HepG2 (cell line): ENCODE measurements around the gene CKAP2L. TPM values are rescaled to one million over a fixed set of nuclear protein-coding genes. Genes with fewer than 3 reads are reported as not detected.
A peak's percentile ranks its signal among the peaks of the same experiment; 100 is the strongest.

Experiments
- BRCA1 ChIP-seq: sonication (generic); formaldehyde crosslinking; IDR thresholded peaks from 2 replicates; pipeline ENCODE4 v1.4.0; 2020; ENCODE audit warnings: missing genetic modification reagents
- CBX1 ChIP-seq: IDR thresholded peaks from one replicate; pipeline ENCODE4 v1.6.1; 2016; ENCODE audit warnings: antibody characterized with exemption, low read depth
- PTBP1 ChIP-seq: fragments of 200-400 bp; formaldehyde crosslinking; IDR thresholded peaks from 2 replicates; pipeline ENCODE4 v1.6.1; 2018; ENCODE audit warnings: low read length, low read depth; ENCODE audit not compliant: poor library complexity, severe bottlenecking
- RBM22 ChIP-seq: fragments of 200-400 bp; formaldehyde crosslinking; optimal IDR thresholded peaks from 2 replicates; pipeline ENCODE3; 2017; ENCODE audit warnings: mild to moderate bottlenecking, low read length, moderate library complexity
- RCOR2 ChIP-seq: IDR thresholded peaks from 2 replicates; pipeline ENCODE4 v1.6.1; 2016; ENCODE audit warnings: missing biosample characterization, missing genetic modification reagents
- SALL2 ChIP-seq: sonication (generic); formaldehyde crosslinking; IDR thresholded peaks from 2 replicates; pipeline ENCODE4 v1.8.1; 2023; ENCODE audit warnings: mild to moderate bottlenecking, missing genetic modification reagents, inconsistent platforms
- SIN3B ChIP-seq: fragments of 150-350 bp; IDR thresholded peaks from 2 replicates; pipeline ENCODE4 v1.6.1; 2014; ENCODE audit warnings: low read length
- SIX1 ChIP-seq: sonication (generic); formaldehyde crosslinking; IDR thresholded peaks from 2 replicates; pipeline ENCODE4 v1.4.0; 2020; ENCODE audit warnings: missing genetic modification reagents, borderline replicate concordance
- SKI ChIP-seq: fragments of 450-650 bp; IDR thresholded peaks from one replicate; pipeline ENCODE4 v1.6.1; 2018; ENCODE audit warnings: mild to moderate bottlenecking; ENCODE audit not compliant: partially characterized antibody
- SMARCC2 ChIP-seq: fragments of 450-650 bp; IDR thresholded peaks from 2 replicates; pipeline ENCODE4 v1.6.1; 2017; ENCODE audit warnings: antibody characterized with exemption, mild to moderate bottlenecking
- SRF ChIP-seq: IDR thresholded peaks from 2 replicates; pipeline ENCODE4 v1.6.1; 2011; ENCODE audit warnings: mild to moderate bottlenecking, low read depth, low read length, moderate library complexity
- TBP ChIP-seq: sonication (generic); formaldehyde crosslinking; IDR thresholded peaks from 2 replicates; pipeline ENCODE4 v1.5.0; 2020; ENCODE audit warnings: missing genetic modification reagents
- TBX2 ChIP-seq: sonication (generic); formaldehyde crosslinking; IDR thresholded peaks from 2 replicates; pipeline ENCODE4 v1.5.0; 2020; ENCODE audit warnings: missing genetic modification reagents, mild to moderate bottlenecking, borderline replicate concordance
- ZKSCAN1 ChIP-seq: fragments of 150-350 bp; IDR thresholded peaks from 2 replicates; pipeline ENCODE4 v1.6.1; 2014; ENCODE audit warnings: low read length
- ZSCAN21 ChIP-seq: sonication (generic); formaldehyde crosslinking; IDR thresholded peaks from 2 replicates; pipeline ENCODE4 v1.8.0; 2022; ENCODE audit warnings: mild to moderate bottlenecking, missing genetic modification reagents, moderate library complexity, borderline replicate concordance
- polyA plus RNA-seq, 8 experiments: library from polyadenylated mRNA; depleted of rRNA in 3 of 8; stranded (reverse) in 7 of 8; unstranded in 1 of 8; fragments of >200 nt; fragmentation: Illumina TruSeq in 4 of 8; extraction: Trizol in 4 of 8; gene quantifications; 2 replicates each; pipeline versions ENCODE4 v1.2.1 to v1.2.3, GENCODE V29; 2011 to 2016; ENCODE audit warnings: low read depth in 4 of 8, missing spikeins in 1 of 8, mixed read lengths in 1 of 8; ENCODE audit not compliant: insufficient read depth in 1 of 8
- total RNA-seq, 5 experiments: library from RNA; depleted of rRNA; stranded (reverse); fragments of >200 nt; fragmentation: Illumina TruSeq; extraction: Trizol; gene quantifications; 2 replicates each; pipeline ENCODE4 v1.2.3, GENCODE V29; 2016; ENCODE audit warnings: low read depth in 1 of 5
- TF ChIP-seq, protein P1 (sequence below): sonication (generic); formaldehyde crosslinking; IDR thresholded peaks from 2 replicates; pipeline ENCODE4 v1.5.0; 2020; ENCODE audit warnings: mild to moderate bottlenecking, missing genetic modification reagents
- TF ChIP-seq, protein P2 (sequence below): sonication (generic); formaldehyde crosslinking; IDR thresholded peaks from 2 replicates; pipeline ENCODE4 v1.9.0; 2021; ENCODE audit warnings: missing genetic modification reagents, borderline replicate concordance
- TF ChIP-seq, protein P3 (sequence below): sonication (generic); formaldehyde crosslinking; IDR thresholded peaks from 2 replicates; pipeline ENCODE4 v1.5.0; 2020; ENCODE audit warnings: missing genetic modification reagents
- TF ChIP-seq, protein P4 (sequence below): sonication (generic); formaldehyde crosslinking; IDR thresholded peaks from 2 replicates; pipeline ENCODE4 v1.5.0; 2020; ENCODE audit warnings: missing genetic modification reagents
- TF ChIP-seq, protein P5 (sequence below): IDR thresholded peaks from 2 replicates; pipeline ENCODE4 v1.6.1; 2016; ENCODE audit warnings: control low read depth
- TF ChIP-seq, protein P6 (sequence below): sonication (generic); formaldehyde crosslinking; IDR thresholded peaks from 2 replicates; pipeline ENCODE4 v1.5.1; 2020; ENCODE audit warnings: mild to moderate bottlenecking, moderate library complexity, missing genetic modification reagents

The CKAP2L gene
- total and polyA plus RNA-seq, 2 of the 13 experiments (the other 11 are each of a cell fraction or from before 2014, with no cell fraction given): 7.1 to 9.5 TPM

DNA sequence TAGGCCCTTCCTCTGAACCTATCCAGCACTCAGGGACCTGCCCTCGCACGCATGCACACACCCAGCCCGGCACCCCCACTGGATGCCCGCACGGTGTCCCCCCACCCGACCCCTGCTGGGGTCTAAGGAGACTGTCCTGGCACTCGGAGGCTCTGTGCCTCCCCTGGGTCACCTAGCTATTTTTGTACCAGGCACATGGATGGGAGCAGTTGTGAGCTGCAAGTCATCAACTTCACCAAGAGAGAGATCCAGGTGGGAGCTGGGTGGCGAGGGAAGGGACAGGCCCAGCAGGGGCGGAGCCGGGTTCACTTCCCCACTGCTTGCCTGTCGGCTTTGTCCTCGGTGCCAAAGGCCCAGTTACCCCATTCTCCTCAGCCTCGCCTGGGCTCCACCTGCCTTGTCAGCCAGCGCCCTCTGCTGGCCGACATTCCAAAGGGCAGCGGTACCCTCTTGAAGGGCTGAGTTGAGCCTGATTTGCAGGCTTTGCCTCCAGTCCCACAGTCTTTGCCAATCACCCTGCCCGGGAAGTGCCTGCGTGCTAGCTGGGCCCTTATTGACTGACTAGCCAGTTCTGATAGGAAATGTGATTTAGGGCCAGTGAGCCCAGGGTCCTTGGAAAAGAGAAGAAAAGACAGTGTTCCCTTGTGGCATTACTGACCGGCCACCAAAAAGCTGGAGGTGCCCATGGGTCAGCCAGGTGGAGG is 37.8 kb downstream of the CKAP2L start (continued):
- TF ChIP-seq, protein P1, sequence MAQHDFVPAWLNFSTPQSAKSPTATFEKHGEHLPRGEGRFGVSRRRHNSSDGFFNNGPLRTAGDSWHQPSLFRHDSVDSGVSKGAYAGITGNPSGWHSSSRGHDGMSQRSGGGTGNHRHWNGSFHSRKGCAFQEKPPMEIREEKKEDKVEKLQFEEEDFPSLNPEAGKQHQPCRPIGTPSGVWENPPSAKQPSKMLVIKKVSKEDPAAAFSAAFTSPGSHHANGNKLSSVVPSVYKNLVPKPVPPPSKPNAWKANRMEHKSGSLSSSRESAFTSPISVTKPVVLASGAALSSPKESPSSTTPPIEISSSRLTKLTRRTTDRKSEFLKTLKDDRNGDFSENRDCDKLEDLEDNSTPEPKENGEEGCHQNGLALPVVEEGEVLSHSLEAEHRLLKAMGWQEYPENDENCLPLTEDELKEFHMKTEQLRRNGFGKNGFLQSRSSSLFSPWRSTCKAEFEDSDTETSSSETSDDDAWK (CRISPR knock-in tag): no peak
- TF ChIP-seq TBX2 (CRISPR knock-in tag) (peak; percentile 61), SIN3B (peak; percentile 64; the same call in 1 of the 2 replicates), SKI (peak; percentile 34), CBX1 (no peak), RBM22 (no peak), TBP (CRISPR knock-in tag) (no peak), SIX1 (CRISPR knock-in tag) (no peak), ZSCAN21 (no peak), SMARCC2 (no peak), RCOR2 (CRISPR knock-in tag) (peak; percentile 27; the same call in 1 of the 2 replicates), SALL2 (CRISPR knock-in tag) (no peak; the same call in 1 of the 2 replicates), ZKSCAN1 (0 out of 2 replicates have a peak, but pooled peaks have one; percentile 39), SRF (no peak), PTBP1 (peak; percentile 51), BRCA1 (no peak)
- TF ChIP-seq, protein P2, sequence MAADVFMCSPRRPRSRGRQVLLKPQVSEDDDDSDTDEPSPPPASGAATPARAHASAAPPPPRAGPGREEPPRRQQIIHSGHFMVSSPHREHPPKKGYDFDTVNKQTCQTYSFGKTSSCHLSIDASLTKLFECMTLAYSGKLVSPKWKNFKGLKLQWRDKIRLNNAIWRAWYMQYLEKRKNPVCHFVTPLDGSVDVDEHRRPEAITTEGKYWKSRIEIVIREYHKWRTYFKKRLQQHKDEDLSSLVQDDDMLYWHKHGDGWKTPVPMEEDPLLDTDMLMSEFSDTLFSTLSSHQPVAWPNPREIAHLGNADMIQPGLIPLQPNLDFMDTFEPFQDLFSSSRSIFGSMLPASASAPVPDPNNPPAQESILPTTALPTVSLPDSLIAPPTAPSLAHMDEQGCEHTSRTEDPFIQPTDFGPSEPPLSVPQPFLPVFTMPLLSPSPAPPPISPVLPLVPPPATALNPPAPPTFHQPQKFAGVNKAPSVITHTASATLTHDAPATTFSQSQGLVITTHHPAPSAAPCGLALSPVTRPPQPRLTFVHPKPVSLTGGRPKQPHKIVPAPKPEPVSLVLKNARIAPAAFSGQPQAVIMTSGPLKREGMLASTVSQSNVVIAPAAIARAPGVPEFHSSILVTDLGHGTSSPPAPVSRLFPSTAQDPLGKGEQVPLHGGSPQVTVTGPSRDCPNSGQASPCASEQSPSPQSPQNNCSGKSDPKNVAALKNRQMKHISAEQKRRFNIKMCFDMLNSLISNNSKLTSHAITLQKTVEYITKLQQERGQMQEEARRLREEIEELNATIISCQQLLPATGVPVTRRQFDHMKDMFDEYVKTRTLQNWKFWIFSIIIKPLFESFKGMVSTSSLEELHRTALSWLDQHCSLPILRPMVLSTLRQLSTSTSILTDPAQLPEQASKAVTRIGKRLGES: no peak
- TF ChIP-seq, protein P3, sequence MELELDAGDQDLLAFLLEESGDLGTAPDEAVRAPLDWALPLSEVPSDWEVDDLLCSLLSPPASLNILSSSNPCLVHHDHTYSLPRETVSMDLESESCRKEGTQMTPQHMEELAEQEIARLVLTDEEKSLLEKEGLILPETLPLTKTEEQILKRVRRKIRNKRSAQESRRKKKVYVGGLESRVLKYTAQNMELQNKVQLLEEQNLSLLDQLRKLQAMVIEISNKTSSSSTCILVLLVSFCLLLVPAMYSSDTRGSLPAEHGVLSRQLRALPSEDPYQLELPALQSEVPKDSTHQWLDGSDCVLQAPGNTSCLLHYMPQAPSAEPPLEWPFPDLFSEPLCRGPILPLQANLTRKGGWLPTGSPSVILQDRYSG (CRISPR knock-in tag): no peak
- TF ChIP-seq, protein P4, sequence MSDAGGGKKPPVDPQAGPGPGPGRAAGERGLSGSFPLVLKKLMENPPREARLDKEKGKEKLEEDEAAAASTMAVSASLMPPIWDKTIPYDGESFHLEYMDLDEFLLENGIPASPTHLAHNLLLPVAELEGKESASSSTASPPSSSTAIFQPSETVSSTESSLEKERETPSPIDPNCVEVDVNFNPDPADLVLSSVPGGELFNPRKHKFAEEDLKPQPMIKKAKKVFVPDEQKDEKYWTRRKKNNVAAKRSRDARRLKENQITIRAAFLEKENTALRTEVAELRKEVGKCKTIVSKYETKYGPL (CRISPR knock-in tag): no peak
- TF ChIP-seq, protein P5, sequence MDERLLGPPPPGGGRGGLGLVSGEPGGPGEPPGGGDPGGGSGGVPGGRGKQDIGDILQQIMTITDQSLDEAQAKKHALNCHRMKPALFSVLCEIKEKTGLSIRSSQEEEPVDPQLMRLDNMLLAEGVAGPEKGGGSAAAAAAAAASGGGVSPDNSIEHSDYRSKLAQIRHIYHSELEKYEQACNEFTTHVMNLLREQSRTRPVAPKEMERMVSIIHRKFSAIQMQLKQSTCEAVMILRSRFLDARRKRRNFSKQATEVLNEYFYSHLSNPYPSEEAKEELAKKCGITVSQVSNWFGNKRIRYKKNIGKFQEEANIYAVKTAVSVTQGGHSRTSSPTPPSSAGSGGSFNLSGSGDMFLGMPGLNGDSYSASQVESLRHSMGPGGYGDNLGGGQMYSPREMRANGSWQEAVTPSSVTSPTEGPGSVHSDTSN (CRISPR knock-in tag): no peak
- TF ChIP-seq, protein P6, sequence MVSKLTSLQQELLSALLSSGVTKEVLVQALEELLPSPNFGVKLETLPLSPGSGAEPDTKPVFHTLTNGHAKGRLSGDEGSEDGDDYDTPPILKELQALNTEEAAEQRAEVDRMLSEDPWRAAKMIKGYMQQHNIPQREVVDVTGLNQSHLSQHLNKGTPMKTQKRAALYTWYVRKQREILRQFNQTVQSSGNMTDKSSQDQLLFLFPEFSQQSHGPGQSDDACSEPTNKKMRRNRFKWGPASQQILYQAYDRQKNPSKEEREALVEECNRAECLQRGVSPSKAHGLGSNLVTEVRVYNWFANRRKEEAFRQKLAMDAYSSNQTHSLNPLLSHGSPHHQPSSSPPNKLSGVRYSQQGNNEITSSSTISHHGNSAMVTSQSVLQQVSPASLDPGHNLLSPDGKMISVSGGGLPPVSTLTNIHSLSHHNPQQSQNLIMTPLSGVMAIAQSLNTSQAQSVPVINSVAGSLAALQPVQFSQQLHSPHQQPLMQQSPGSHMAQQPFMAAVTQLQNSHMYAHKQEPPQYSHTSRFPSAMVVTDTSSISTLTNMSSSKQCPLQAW (CRISPR knock-in tag): peak; percentile 92; the same call in 1 of the 2 replicates
